Left ventricle myocardium inferior (tissue), 1 donor: ENCODE results near the gene NTSR1. TPM values are rescaled to one million over a fixed set of nuclear protein-coding genes. Genes with fewer than 3 reads are reported as not detected.
A peak's percentile ranks its signal among the peaks of the same experiment; 100 is the strongest.

Source experiments
- DNase-seq: peaks from one replicate; pipeline ENCODE4 v3.0.0-alpha.2; 2020
- H3K27ac ChIP-seq: fragments of 200-600 bp; replicated peaks from 2 replicates; pipeline ENCODE4 v1.8.0; 2021
- H3K27me3 ChIP-seq: fragments of 200-600 bp; 2 replicates; pipeline ENCODE4 v1.8.0; 2021; ENCODE audit warnings: low read depth
- H3K36me3 ChIP-seq: fragments of 200-600 bp; 2 replicates; pipeline ENCODE4 v1.8.0; 2021
- H3K4me1 ChIP-seq: fragments of 200-600 bp; 2 replicates; pipeline ENCODE4 v1.8.0; 2021
- H3K4me3 ChIP-seq: fragments of 200-600 bp; 2 replicates; pipeline ENCODE4 v1.8.0; 2021; ENCODE audit warnings: mild to moderate bottlenecking, moderate library complexity
- H3K9me3 ChIP-seq: fragments of 200-600 bp; replicated peaks from 2 replicates; pipeline ENCODE4 v1.8.0; 2021
- intact Hi-C: fragments of 100-400 bp; cut with micrococcal nuclease; formaldehyde crosslinking; loops from one replicate; pipeline ENCODE4 v1.11.0; 2022
- total RNA-seq: library from RNA; stranded (reverse); fragmentation: NEBNext Ultra II Directional; extraction: Animal tissue kit (Norgen Biotek cat#: 25700); gene quantifications from one replicate; pipeline ENCODE4 v1.2.1, GENCODE V29; 2021
- TF ChIP-seq, protein P1 (sequence below): fragments of 200-600 bp; IDR thresholded peaks from 2 replicates; pipeline ENCODE4 v1.8.0; 2021; ENCODE audit warnings: antibody characterized with exemption, mild to moderate bottlenecking, borderline replicate concordance
- donor health status: DM: no; HTN: yes; CAD: no; lungs with severe emphysema.

The NTSR1 gene
- total RNA-seq, 1 donor from 2014 or later: not detected

DNA sequence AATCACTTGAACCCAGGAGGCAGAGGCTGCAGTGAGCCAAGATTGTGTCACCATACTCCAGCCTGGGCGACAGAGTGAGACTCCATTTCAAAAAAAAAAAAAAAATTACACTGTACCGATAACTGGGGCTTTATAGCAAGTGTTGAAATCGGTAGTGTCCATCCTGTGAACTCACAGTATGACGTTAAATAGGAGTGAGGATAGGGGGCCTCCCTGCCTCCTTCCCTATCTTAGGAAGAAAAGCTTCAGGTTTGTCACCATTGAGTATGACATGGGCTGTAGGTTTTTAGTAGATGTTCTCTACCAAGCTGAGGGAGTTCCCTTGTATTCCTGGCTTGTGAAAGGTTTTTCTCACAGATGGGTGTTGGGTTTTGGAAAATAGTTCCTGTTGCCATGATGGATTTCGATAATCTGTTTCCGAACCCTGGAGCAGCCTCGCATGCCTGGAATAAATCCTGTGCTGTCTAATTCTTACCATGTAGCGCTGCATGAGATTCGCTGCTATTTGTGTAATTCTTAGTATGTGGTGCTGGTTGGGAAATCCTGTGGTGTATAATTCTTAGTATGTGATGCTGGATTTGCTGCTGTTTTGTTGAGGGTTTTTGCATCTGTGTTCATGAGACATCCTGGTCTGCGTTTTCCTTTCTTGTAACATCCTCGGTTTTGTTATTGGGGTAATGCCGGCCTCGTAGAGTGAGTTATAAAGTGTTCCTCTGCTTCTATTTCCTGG lies 23.6 kb downstream of the NTSR1 start:
- H3K36me3 ChIP-seq: no peaks in the 10 kb centered on the region
- TF ChIP-seq, protein P1, sequence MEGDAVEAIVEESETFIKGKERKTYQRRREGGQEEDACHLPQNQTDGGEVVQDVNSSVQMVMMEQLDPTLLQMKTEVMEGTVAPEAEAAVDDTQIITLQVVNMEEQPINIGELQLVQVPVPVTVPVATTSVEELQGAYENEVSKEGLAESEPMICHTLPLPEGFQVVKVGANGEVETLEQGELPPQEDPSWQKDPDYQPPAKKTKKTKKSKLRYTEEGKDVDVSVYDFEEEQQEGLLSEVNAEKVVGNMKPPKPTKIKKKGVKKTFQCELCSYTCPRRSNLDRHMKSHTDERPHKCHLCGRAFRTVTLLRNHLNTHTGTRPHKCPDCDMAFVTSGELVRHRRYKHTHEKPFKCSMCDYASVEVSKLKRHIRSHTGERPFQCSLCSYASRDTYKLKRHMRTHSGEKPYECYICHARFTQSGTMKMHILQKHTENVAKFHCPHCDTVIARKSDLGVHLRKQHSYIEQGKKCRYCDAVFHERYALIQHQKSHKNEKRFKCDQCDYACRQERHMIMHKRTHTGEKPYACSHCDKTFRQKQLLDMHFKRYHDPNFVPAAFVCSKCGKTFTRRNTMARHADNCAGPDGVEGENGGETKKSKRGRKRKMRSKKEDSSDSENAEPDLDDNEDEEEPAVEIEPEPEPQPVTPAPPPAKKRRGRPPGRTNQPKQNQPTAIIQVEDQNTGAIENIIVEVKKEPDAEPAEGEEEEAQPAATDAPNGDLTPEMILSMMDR: no peak
- H3K4me3 ChIP-seq: no peak overlapping the region
- peaks cover 6% of the 10 kb centered on the region for H3K9me3 ChIP-seq
- peaks cover 95% of the 10 kb centered on the region for H3K27me3 ChIP-seq
- H3K4me1 ChIP-seq: no peaks in the 10 kb centered on the region
- intact Hi-C loops: no loop called here
- DNase-seq: no peak
- H3K27ac ChIP-seq: no peak overlapping the region

DNA sequence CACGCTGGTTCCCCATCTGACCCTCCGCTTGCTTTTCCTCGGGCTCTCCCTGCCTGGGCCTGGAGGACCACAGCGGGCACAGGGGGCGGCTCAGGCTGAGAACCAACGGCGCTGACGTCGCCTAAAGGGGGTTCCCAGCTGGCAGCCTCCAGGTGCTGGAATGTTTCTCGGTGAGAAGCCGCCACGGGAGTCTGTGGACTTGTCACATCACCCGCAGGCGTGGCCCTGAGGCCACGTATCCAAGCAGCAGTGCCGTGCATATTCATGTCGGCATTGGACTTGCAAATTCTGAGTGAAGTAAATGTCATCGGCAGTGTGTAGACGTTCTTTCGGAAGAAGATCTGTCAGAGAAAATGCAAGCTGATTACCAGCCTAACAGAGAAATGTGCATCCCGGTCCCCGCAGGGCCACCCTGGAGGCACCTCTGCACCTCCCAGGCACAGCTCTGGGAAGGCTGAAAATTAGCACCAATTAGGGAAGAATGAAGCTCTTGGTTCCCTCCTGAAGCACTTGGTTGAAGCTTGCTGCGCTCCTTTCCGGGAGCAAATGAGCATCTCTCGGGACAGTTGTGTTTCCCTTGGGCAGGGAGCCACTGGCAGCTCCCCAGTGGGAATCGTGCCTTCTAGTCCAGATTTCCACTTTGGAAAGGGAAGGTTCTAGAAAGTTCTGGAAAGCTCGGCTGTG lies 24.3 kb downstream of the NTSR1 start:
- H3K4me1 ChIP-seq: no peaks in the 10 kb centered on the region
- TF ChIP-seq, protein P1: no peak
- H3K4me3 ChIP-seq: no peak overlapping the region
- H3K36me3 ChIP-seq: no peaks in the 10 kb centered on the region
- H3K9me3 ChIP-seq: peaks cover 6% of the 10 kb centered on the region
- H3K27me3 ChIP-seq: peaks cover 95% of the 10 kb centered on the region
- intact Hi-C loops: no loop called here
- no peak overlapping the region for H3K27ac ChIP-seq
- no peak for DNase-seq

DNA sequence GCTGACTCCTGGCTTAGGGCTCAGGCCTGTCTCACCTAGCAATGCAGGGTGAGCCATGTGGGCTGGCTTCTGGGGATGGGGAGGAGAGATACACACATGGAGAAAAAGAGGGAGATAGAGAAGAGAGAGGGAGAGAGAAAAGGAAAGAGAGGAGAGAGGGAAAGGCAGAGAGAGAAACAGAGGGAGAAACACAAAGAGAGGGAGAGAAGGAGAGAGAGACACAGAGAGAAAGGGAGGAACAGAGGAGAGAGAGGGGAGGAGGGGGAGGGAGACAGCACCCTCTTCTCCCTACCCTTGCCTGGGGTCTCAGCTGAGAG lies 24.8 kb downstream of the NTSR1 start:
- intact Hi-C loops: no loop called here
- no peak for DNase-seq
- Histone ChIP-seq H3K4me1 (no peaks in the 10 kb centered on the region), H3K4me3 (no peak overlapping the region), H3K27me3 (peaks cover 95% of the 10 kb centered on the region), H3K36me3 (no peaks in the 10 kb centered on the region), H3K27ac (no peak overlapping the region), H3K9me3 (peaks cover 6% of the 10 kb centered on the region)
- TF ChIP-seq, protein P1: no peak

DNA sequence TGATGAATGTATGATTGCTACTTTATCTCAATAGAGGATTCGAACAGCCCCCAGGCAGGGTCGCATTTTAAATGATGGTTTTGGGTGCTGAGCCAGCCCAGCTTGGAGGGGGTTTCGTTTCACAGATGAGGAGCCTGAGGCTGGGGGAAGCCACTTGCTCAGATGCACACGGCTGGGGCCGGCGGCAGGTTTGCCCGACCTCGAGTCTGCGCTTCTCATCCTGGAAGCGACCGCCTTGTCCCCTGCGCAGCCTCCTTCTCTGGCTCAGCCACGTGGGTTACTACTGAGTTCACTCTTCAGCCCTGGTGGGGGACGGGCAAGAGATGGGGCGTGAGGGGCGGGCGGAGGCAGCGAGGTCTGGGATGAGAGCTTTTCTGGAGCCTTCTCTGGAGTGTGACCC lies 25.3 kb downstream of the NTSR1 start:
- intact Hi-C loops: no loop called here
- no peak overlapping the region for H3K27ac ChIP-seq
- peaks cover 95% of the 10 kb centered on the region for H3K27me3 ChIP-seq
- H3K36me3 ChIP-seq: no peaks in the 10 kb centered on the region
- H3K4me1 ChIP-seq: no peaks in the 10 kb centered on the region
- DNase-seq: peak; percentile 6
- H3K9me3 ChIP-seq: peaks cover 6% of the 10 kb centered on the region
- TF ChIP-seq, protein P1: no peak
- H3K4me3 ChIP-seq: no peak overlapping the region

DNA sequence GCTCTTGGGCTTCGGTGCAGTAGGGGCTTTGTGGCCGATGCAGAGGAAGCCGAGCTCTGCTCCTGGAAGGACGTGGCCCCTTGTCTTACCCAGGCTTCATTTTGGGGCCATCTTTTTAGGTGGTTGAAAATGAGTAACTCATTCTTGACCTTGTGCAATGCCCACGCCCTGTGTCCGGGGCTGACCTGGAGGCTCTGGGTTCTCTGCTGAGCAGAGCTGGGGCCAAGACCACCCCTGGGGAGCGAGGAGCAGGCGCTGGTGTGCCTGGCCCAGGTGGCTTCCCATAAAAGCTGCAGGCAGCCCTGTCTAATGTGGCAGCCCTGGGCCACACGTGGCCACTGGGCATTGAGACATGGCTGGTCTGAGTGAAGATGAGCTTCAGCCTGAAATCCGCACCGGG lies 25.7 kb downstream of the NTSR1 start:
- Histone ChIP-seq H3K27me3 (peaks cover 95% of the 10 kb centered on the region), H3K36me3 (no peaks in the 10 kb centered on the region), H3K4me3 (no peak overlapping the region), H3K9me3 (peaks cover 6% of the 10 kb centered on the region), H3K4me1 (peaks cover under 1% of the 10 kb centered on the region), H3K27ac (no peak overlapping the region)
- TF ChIP-seq, protein P1: no peak
- peak; percentile 2 for DNase-seq
- intact Hi-C loops: no loop called here
